GM21723 (cell line): ENCODE results near the gene ADA.

Experiments used
- ATAC-seq: cut with Tn5 transposase; IDR thresholded peaks from one replicate; pipeline ENCODE4 v1.9.1; 2021; ENCODE audit warnings: mild to moderate bottlenecking, moderate library complexity; ENCODE audit not compliant: unreplicated experiment

ADA gene

GRCh38 chr20:44583157-44583556 is 68.3 kb downstream of the ADA start:
- no peak for ATAC-seq

- no peak for ATAC-seq
Observed at GRCh38 chr20:44582311-44583025, 69.0 kb downstream of the ADA start, which contains the start of gene PKIG. Gene PKIG (plus strand): TSS chr20:44582579. CDS start chr20:44614557, 31,978 bp downstream.

GRCh38 chr20:44581515-44581914 is 70.0 kb downstream of the ADA start:
- ATAC-seq = no peak

GRCh38 chr20:44580581-44581268 is 70.8 kb downstream of the ADA start:
- no peak for ATAC-seq

- no peak for ATAC-seq
Observed at GRCh38 chr20:44579313-44580081, 72.0 kb downstream of the ADA start.

- peak; percentile 61 for ATAC-seq
Observed at GRCh38 chr20:44576297-44576696, 75.2 kb downstream of the ADA start.

- ATAC-seq = no peak
Observed at GRCh38 chr20:44574372-44574771, 77.1 kb downstream of the ADA start.

GRCh38 chr20:44573501-44573869 is 78.0 kb downstream of the ADA start:
- no peak for ATAC-seq

- no peak for ATAC-seq
Observed at GRCh38 chr20:44572551-44573500, 78.7 kb downstream of the ADA start.

GRCh38 chr20:44571362-44571988 is 80.0 kb downstream of the ADA start:
- no peak for ATAC-seq

- no peak for ATAC-seq
Observed at GRCh38 chr20:44570367-44570766, 81.1 kb downstream of the ADA start.
